Activated CD8-positive, alpha-beta memory T cell treated with anti-CD3 and anti-CD28 coated beads for 48 hours (primary cell): Measurements from ENCODE around the gene C12orf75.

Experiments used
- DNase-seq, 3 experiments: peaks; one replicate each; pipeline ENCODE4 v3.0.0-alpha.2; 2020; ENCODE audit warnings: low read depth in 2 of 3, low spot score in 2 of 3

Gene C12orf75

GRCh38 chr12:105413911-105414487 lies 83.5 kb downstream of the C12orf75 start:
- no peak for DNase-seq

GRCh38 chr12:105417732-105418131 lies 87.2 kb downstream of the C12orf75 start:
- DNase-seq: no peak

GRCh38 chr12:105418229-105418628 lies 87.7 kb downstream of the C12orf75 start:
- DNase-seq: no peak

GRCh38 chr12:105418821-105419291 lies 88.4 kb downstream of the C12orf75 start:
- no peak for DNase-seq

- DNase-seq: no peak
Observed at GRCh38 chr12:105419606-105420005, 89.1 kb downstream of the C12orf75 start.

- DNase-seq: no peak
Observed at GRCh38 chr12:105420046-105420445, 89.6 kb downstream of the C12orf75 start.

- DNase-seq: peak; percentile 4 to 36 (median 20)
Observed at GRCh38 chr12:105420659-105421240, 90.3 kb downstream of the C12orf75 start.
